Tibial nerve (tissue), 4 donors: ENCODE data around the gene NBPF4. TPM values are rescaled to one million over a fixed set of nuclear protein-coding genes. Genes with fewer than 3 reads are reported as not detected.
A peak's percentile ranks its signal among the peaks of the same experiment; 100 is the strongest.

Experiments used
- DNase-seq, 2 donors: peaks; one replicate each; pipeline ENCODE4 v3.0.0-alpha.2; 2019; ENCODE audit warnings: low spot score in 2 of 2
- H3K27ac ChIP-seq, 4 donors: fragments of 200-600 bp; sonication (generic) in 3 of 4; one replicate each; pipeline ENCODE4 v1.5.1; 2017 to 2019; ENCODE audit warnings: mild to moderate bottlenecking in 1 of 4
- H3K27me3 ChIP-seq, 2 donors: fragments of 200-600 bp; sonication (generic) in 1 of 2; one replicate each; pipeline versions ENCODE4 v1.5.1 to v1.6.0; 2017 to 2019
- H3K36me3 ChIP-seq, 3 donors: fragments of 200-600 bp; sonication (generic); one replicate each; pipeline ENCODE4 v1.5.1; 2018 to 2019
- H3K4me1 ChIP-seq, 4 donors: fragments of 200-600 bp; sonication (generic) in 3 of 4; one replicate each; pipeline ENCODE4 v1.5.1; 2017 to 2019
- H3K4me3 ChIP-seq, 4 donors: fragments of 200-600 bp; sonication (generic) in 3 of 4; one replicate each; pipeline ENCODE4 v1.5.1; 2017 to 2019; ENCODE audit warnings: mild to moderate bottlenecking in 1 of 4, moderate library complexity in 1 of 4
- H3K9me3 ChIP-seq, 4 donors: fragments of 200-600 bp; sonication (generic) in 3 of 4; one replicate each; pipeline ENCODE4 v1.5.1; 2017 to 2019
- CTCF ChIP-seq, 5 experiments: fragments of 200-600 bp in 3 of 5; fragments of 450-650 bp in 2 of 5; sonication (generic) in 3 of 5; IDR thresholded peaks; one replicate each; pipeline ENCODE4 v1.5.1; 2016 to 2019; ENCODE audit warnings: antibody characterized with exemption in 5 of 5, mild to moderate bottlenecking in 3 of 5, moderate library complexity in 2 of 5
- EP300 ChIP-seq, 2 donors: sonication (generic); formaldehyde crosslinking; IDR thresholded peaks; one replicate each; pipeline ENCODE4 v1.6.1; 2017; ENCODE audit warnings: antibody characterized with exemption in 2 of 2, mild to moderate bottlenecking in 1 of 2
- POLR2A ChIP-seq, 2 donors: fragments of 450-650 bp; IDR thresholded peaks; one replicate each; pipeline ENCODE4 v1.6.1; 2017; ENCODE audit warnings: antibody characterized with exemption in 2 of 2, mild to moderate bottlenecking in 2 of 2, moderate library complexity in 2 of 2
- WGBS, 2 donors: methylation state at CpG; one replicate each; pipeline ENCODE4 v1.1.5; 2018; 5-methylcytosine and 5-hydroxymethylcytosine counted together
- total RNA-seq, 4 donors: library from RNA; depleted of rRNA; stranded (reverse); fragments of >200 nt; gene quantifications; one replicate each; pipeline ENCODE4 v1.1.0, GENCODE V29; 2016

The NBPF4 gene
- total RNA-seq, 4 donors from 2014 or later: 0.42 TPM; not detected in 3

- DNase-seq: peak; percentile 36 to 48
- H3K36me3 ChIP-seq: peaks cover 0 to 13% (median 0%) of the 10 kb centered on the region in 3 donors
- peak within 1 kb of the TSS; percentile 61 to 90 (median 78) for H3K4me3 ChIP-seq
- TF ChIP-seq POLR2A (IDR thresholded peaks at IDR 0.05) (peak in 1 of 2 donors; percentile 66), EP300 (IDR thresholded peaks at IDR 0.05) (peak in 1 of 2 donors; percentile 45), CTCF (IDR thresholded peaks at IDR 0.05) (no peak)
- H3K4me1 ChIP-seq: peaks cover 0 to 34% (median 11%) of the 10 kb centered on the region in 4 donors
- 0% methylated on average over 29 to 39 of the region's 97 CpGs for whole genome bisulfite sequencing, 2 donors
- no peaks in the 10 kb centered on the region for H3K9me3 ChIP-seq
- no peaks in the 10 kb centered on the region for H3K27me3 ChIP-seq
- H3K27ac ChIP-seq: peak within 1 kb of the TSS; percentile 77 to 94 (median 92)
These were observed 43.8 kb downstream of the NBPF4 start, which contains the start of gene SLC25A24 for GRCh38 chr1:108199781-108200686. Gene SLC25A24, minus strand, starts transcription at chr1:108200343. Its CDS starts 205 bp downstream, at chr1:108200138.

- Histone ChIP-seq H3K4me3 (peak overlapping the region; percentile 61 to 90 (median 78)), H3K27ac (peak overlapping the region; percentile 77 to 94 (median 92)), H3K27me3 (no peaks in the 10 kb centered on the region), H3K9me3 (no peaks in the 10 kb centered on the region), H3K4me1 (peaks cover 0 to 39% (median 11%) of the 10 kb centered on the region in 4 donors), H3K36me3 (peaks cover 0 to 18% (median 0%) of the 10 kb centered on the region in 3 donors)
- WGBS, 2 donors: 5 to 6% methylated on average over 9 of the region's 9 CpGs
- DNase-seq: no peak
- TF ChIP-seq CTCF (IDR thresholded peaks at IDR 0.05): no peak
- no peak for TF ChIP-seq EP300 (IDR thresholded peaks at IDR 0.05)
- no peak for TF ChIP-seq POLR2A (IDR thresholded peaks at IDR 0.05)
These were observed 44.6 kb downstream of the NBPF4 start for GRCh38 chr1:108199201-108199691.

GRCh38 chr1:108194051-108194450, 49.8 kb downstream of the NBPF4 start:
- no peaks in the 10 kb centered on the region for H3K9me3 ChIP-seq
- no peak for DNase-seq
- no peak overlapping the region for H3K27ac ChIP-seq
- TF ChIP-seq EP300 (IDR thresholded peaks at IDR 0.05) (no peak), CTCF (IDR thresholded peaks at IDR 0.05) (no peak), POLR2A (IDR thresholded peaks at IDR 0.05) (no peak)
- H3K27me3 ChIP-seq: no peaks in the 10 kb centered on the region
- WGBS, 2 donors: 86 to 92% methylated on average over 1 of the region's 1 CpG
- H3K4me3 ChIP-seq: no peak overlapping the region
- peaks cover 0 to 37% (median 7%) of the 10 kb centered on the region in 4 donors for H3K4me1 ChIP-seq
- peaks cover 0 to 45% (median 0%) of the 10 kb centered on the region in 3 donors for H3K36me3 ChIP-seq

- H3K9me3 ChIP-seq: no peaks in the 10 kb centered on the region
- H3K4me3 ChIP-seq: no peak overlapping the region
- no peaks in the 10 kb centered on the region for H3K27me3 ChIP-seq
- TF ChIP-seq EP300 (IDR thresholded peaks at IDR 0.05) (no peak), CTCF (IDR thresholded peaks at IDR 0.05) (no peak), POLR2A (IDR thresholded peaks at IDR 0.05) (no peak)
- 98 to 100% methylated on average over 1 of the region's 1 CpG for WGBS, 2 donors
- no peak overlapping the region for H3K27ac ChIP-seq
- no peak for DNase-seq
- peaks cover 0 to 50% (median 0%) of the 10 kb centered on the region in 3 donors for H3K36me3 ChIP-seq
- H3K4me1 ChIP-seq: peaks cover 0 to 30% (median 5%) of the 10 kb centered on the region in 4 donors
These were observed 50.5 kb downstream of the NBPF4 start for GRCh38 chr1:108193333-108193732.

- WGBS, 2 donors: 97 to 98% methylated on average over 28 of the region's 28 CpGs
These were observed 51.3 kb downstream of the NBPF4 start for GRCh38 chr1:108192581-108192980.

More at GRCh38 chr1:108192581-108192980, 51.3 kb downstream of the NBPF4 start:
- H3K27me3 ChIP-seq: no peaks in the 10 kb centered on the region
- no peaks in the 10 kb centered on the region for H3K9me3 ChIP-seq
- H3K36me3 ChIP-seq: peaks cover 0 to 56% (median 0%) of the 10 kb centered on the region in 3 donors
- peaks cover 0 to 23% (median 1%) of the 10 kb centered on the region in 4 donors for H3K4me1 ChIP-seq
- DNase-seq: no peak
- TF ChIP-seq EP300 (IDR thresholded peaks at IDR 0.05) (no peak), CTCF (IDR thresholded peaks at IDR 0.05) (no peak), POLR2A (IDR thresholded peaks at IDR 0.05) (no peak)
- H3K4me3 ChIP-seq: no peak overlapping the region
- H3K27ac ChIP-seq: no peak overlapping the region
